GM04504 (cell line): ENCODE measurements around the gene SOX5.

ENCODE experiments used
- DNase-seq: peaks from one replicate; pipeline ENCODE4 v3.0.0-alpha.2; 2012; ENCODE audit warnings: low read depth

Gene SOX5

GRCh38 chr12:23949348-23950209 lies at the start of gene SOX5:
TSS of gene SOX5 (minus strand) at chr12:23949670. CDS start at chr12:23949601, 69 bp downstream.
- DNase-seq: no peak

GRCh38 chr12:23987046-23987445 lies 37.6 kb upstream of the SOX5 start:
- DNase-seq: no peak

GRCh38 chr12:23980826-23981225 lies 31.4 kb upstream of the SOX5 start:
- no peak for DNase-seq

- DNase-seq: no peak
Measured at GRCh38 chr12:23964812-23965211, 15.3 kb upstream of the SOX5 start.

- no peak for DNase-seq
Measured at GRCh38 chr12:23959826-23960225, 10.4 kb upstream of the SOX5 start.

- no peak for DNase-seq
Measured at GRCh38 chr12:23954332-23954731, 4.9 kb upstream of the SOX5 start.

- DNase-seq: no peak
Measured at GRCh38 chr12:23952071-23952470, 2.6 kb upstream of the SOX5 start.

GRCh38 chr12:23950775-23951451 lies 1.4 kb upstream of the SOX5 start:
- no peak for DNase-seq

- no peak for DNase-seq
Measured at GRCh38 chr12:23950210-23950774, 822 bp upstream of the SOX5 start.

- no peak for DNase-seq
Measured at GRCh38 chr12:23948291-23948690, 1.2 kb downstream of the SOX5 start.

- no peak for DNase-seq
Measured at GRCh38 chr12:23947395-23947794, 2.1 kb downstream of the SOX5 start.

- DNase-seq: no peak
Measured at GRCh38 chr12:23945249-23945648, 4.2 kb downstream of the SOX5 start.

- no peak for DNase-seq
Measured at GRCh38 chr12:23944067-23944466, 5.4 kb downstream of the SOX5 start.

- no peak for DNase-seq
Measured at GRCh38 chr12:23942841-23943240, 6.6 kb downstream of the SOX5 start.

GRCh38 chr12:23941780-23942179 lies 7.7 kb downstream of the SOX5 start:
- DNase-seq: no peak

GRCh38 chr12:23938422-23938821 lies 11.0 kb downstream of the SOX5 start:
- no peak for DNase-seq

- DNase-seq: no peak
Measured at GRCh38 chr12:23931176-23931575, 18.3 kb downstream of the SOX5 start.

GRCh38 chr12:23930599-23930998 lies 18.9 kb downstream of the SOX5 start:
- no peak for DNase-seq

GRCh38 chr12:23929906-23930305 lies 19.6 kb downstream of the SOX5 start:
- DNase-seq: no peak

- no peak for DNase-seq
Measured at GRCh38 chr12:23927907-23928306, 21.6 kb downstream of the SOX5 start.

- no peak for DNase-seq
Measured at GRCh38 chr12:23921099-23921856, 28.2 kb downstream of the SOX5 start.

- no peak for DNase-seq
Measured at GRCh38 chr12:23911574-23911973, 37.9 kb downstream of the SOX5 start.
